Prostate gland (tissue), 2 donors: Measurements from ENCODE around the gene MYL10. TPM values are rescaled to one million over a fixed set of nuclear protein-coding genes. Genes with fewer than 3 reads are reported as not detected.

Experiments used
- DNase-seq: peaks from one replicate; pipeline ENCODE4 v3.0.0-alpha.2; 2019; ENCODE audit warnings: low spot score
- H3K27ac ChIP-seq, 2 donors: fragments of 200-600 bp; sonication (generic); 2 replicates each; pipeline ENCODE4 v1.5.1; 2017 to 2019
- H3K27me3 ChIP-seq: fragments of 200-600 bp; sonication (generic); replicated peaks from 2 replicates; pipeline ENCODE4 v1.5.1; 2019; ENCODE audit not compliant: insufficient read depth
- H3K36me3 ChIP-seq, 2 donors: fragments of 200-600 bp; sonication (generic); 1 replicate in 1 of 2; 2 replicates in 1 of 2; pipeline versions ENCODE4 v1.5.1 to v1.8.1; 2017 to 2019
- H3K4me1 ChIP-seq: fragments of 200-600 bp; sonication (generic); replicated peaks from 2 replicates; pipeline ENCODE4 v1.5.1; 2019
- H3K4me3 ChIP-seq, 2 donors: fragments of 200-600 bp; sonication (generic); 2 replicates each; pipeline ENCODE4 v1.5.1; 2017 to 2019
- H3K9me3 ChIP-seq: fragments of 200-600 bp; sonication (generic); 2 replicates; pipeline ENCODE4 v1.5.1; 2017
- POLR2A ChIP-seq: fragments of 450-650 bp; IDR thresholded peaks from one replicate; pipeline ENCODE4 v1.6.1; 2016; ENCODE audit warnings: antibody characterized with exemption, mild to moderate bottlenecking
- POLR2AphosphoS5 ChIP-seq: sonication (generic); formaldehyde crosslinking; IDR thresholded peaks from one replicate; pipeline ENCODE4 v1.6.1; 2017; ENCODE audit warnings: antibody characterized with exemption
- WGBS: methylation state at CpG from one replicate; pipeline ENCODE4 v1.1.5; 2018; 5-methylcytosine and 5-hydroxymethylcytosine counted together
- intact Hi-C: fragments of 100-400 bp; cut with DNase I; formaldehyde crosslinking; loops from one replicate; pipeline ENCODE4 v1.14.2; 2022
- total RNA-seq, 2 donors: library from RNA; depleted of rRNA; stranded (reverse); fragments of >200 nt; gene quantifications; one replicate each; pipeline ENCODE4 v1.1.0, GENCODE V29; 2016
- TF ChIP-seq, protein P1 (sequence below), 4 experiments: fragments of 200-600 bp in 2 of 4; fragments of 450-650 bp in 2 of 4; sonication (generic) in 2 of 4; IDR thresholded peaks; 1 replicate in 3 of 4; 2 replicates in 1 of 4; pipeline ENCODE4 v1.5.1; 2016 to 2019; ENCODE audit warnings: antibody characterized with exemption in 4 of 4, mild to moderate bottlenecking in 2 of 4, moderate library complexity in 2 of 4

The MYL10 gene
- total RNA-seq, 2 donors from 2014 or later, result not detected

DNA sequence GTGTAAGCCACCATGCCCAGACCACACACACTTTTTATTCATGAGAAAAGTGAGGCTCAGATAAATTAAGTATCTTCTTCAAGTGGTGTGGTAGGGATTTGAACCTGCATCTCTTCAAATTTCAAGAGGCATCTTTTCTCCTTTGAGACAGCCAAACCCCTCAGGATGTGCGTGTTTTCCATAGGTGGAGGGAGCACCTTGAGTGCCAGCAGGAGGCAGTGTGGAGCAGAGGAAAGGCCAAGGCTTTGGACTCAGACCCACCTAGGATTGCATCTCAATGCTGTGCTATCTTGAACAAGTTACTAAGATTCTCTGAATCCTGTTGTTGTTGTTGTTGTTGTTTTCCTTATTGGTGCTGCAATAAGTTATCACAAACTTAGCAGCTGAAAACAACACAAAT lies 40.2 kb upstream of the MYL10 start:
- WGBS, result 100% methylated on average over 1 of the region's 1 CpG
- Histone ChIP-seq H3K27ac (no peak overlapping the region), H3K9me3 (no peaks in the 10 kb centered on the region), H3K4me3 (no peak overlapping the region), H3K27me3 (peaks cover 2% of the 10 kb centered on the region), H3K4me1 (no peaks in the 10 kb centered on the region), H3K36me3 (no peaks in the 10 kb centered on the region)
- no peak for TF ChIP-seq POLR2A
- TF ChIP-seq POLR2AphosphoS5, result no peak
- TF ChIP-seq, protein P1, sequence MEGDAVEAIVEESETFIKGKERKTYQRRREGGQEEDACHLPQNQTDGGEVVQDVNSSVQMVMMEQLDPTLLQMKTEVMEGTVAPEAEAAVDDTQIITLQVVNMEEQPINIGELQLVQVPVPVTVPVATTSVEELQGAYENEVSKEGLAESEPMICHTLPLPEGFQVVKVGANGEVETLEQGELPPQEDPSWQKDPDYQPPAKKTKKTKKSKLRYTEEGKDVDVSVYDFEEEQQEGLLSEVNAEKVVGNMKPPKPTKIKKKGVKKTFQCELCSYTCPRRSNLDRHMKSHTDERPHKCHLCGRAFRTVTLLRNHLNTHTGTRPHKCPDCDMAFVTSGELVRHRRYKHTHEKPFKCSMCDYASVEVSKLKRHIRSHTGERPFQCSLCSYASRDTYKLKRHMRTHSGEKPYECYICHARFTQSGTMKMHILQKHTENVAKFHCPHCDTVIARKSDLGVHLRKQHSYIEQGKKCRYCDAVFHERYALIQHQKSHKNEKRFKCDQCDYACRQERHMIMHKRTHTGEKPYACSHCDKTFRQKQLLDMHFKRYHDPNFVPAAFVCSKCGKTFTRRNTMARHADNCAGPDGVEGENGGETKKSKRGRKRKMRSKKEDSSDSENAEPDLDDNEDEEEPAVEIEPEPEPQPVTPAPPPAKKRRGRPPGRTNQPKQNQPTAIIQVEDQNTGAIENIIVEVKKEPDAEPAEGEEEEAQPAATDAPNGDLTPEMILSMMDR (IDR thresholded peaks at IDR 0.05), result no peak
- intact Hi-C loops, result no loop called here
- DNase-seq, result no peak

DNA sequence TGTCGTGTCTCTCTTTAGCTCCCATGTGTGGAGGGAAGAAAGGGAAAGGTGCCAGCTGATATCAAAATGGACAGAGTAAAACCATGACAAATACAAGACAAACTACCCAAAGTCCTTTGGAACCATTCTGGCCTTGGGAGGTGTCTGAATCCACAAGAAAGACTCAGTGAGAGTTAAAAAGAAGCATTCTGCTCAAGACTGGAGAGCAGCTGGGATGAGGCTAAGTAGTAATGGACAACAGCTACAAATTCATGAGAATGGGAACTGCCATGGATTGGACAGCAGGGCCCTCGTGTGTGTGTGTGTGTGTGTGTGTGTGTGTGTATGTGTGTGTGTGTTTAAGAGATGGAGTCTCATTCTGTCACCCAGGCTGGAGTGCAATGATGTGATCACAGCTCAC lies 39.6 kb upstream of the MYL10 start:
- intact Hi-C loops, result no loop called here

DNA sequence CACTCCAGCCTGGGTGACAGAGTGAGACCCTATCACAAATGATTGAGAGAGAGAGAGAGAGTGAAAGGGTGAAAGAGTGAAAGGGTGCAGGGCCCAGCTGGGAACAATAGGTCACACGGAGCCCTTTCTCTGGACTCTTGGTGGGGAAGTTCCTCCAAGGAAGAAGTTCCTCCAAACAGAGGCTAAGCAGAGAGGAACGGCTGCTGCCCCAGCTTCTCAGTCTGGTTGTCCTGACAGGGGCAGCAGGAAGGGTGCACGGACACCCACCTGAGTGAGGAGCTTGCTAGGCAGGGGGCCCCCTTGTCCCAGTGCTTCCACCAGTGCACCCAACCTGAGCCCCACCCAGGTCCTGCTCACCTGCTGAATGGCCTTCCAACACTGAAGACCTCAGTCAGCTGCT lies 38.8 kb upstream of the MYL10 start:
- intact Hi-C loops, result no loop called here

More for the DNA sequence above, 39.6 kb upstream of the MYL10 start:
- 95% methylated on average over 2 of the region's 2 CpGs for WGBS
- no peak for TF ChIP-seq POLR2AphosphoS5
- TF ChIP-seq, protein P1 (IDR thresholded peaks at IDR 0.05), result no peak
- no peak for TF ChIP-seq POLR2A
- H3K4me1 ChIP-seq, result no peaks in the 10 kb centered on the region
- H3K27me3 ChIP-seq, result peaks cover 2% of the 10 kb centered on the region
- no peak overlapping the region for H3K27ac ChIP-seq
- no peaks in the 10 kb centered on the region for H3K9me3 ChIP-seq
- H3K36me3 ChIP-seq, result no peaks in the 10 kb centered on the region
- no peak overlapping the region for H3K4me3 ChIP-seq
- no peak for DNase-seq

DNA sequence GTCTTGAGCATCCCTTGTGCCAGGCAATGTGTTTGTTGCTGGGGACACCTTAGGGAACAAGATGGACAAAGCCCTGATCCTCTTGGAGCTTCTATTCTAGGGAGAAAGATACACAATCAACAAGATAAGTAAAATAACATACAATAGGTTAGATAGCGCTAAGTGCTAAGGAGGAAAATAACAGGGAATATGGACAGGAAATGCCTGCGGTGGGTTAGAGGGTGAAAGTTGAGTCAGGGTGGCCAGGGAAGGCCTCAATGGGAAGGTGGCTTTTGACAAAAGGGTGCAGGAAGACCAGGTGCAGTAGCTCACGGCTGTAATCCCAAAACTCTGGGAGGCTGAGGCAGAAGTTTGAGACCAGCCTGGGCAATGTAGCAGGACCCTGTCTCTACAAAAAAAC lies 38.3 kb upstream of the MYL10 start:
- Histone ChIP-seq H3K9me3 (no peaks in the 10 kb centered on the region), H3K27ac (no peak overlapping the region), H3K27me3 (peaks cover 2% of the 10 kb centered on the region), H3K36me3 (no peaks in the 10 kb centered on the region), H3K4me1 (no peaks in the 10 kb centered on the region), H3K4me3 (no peak overlapping the region)
- no peak for DNase-seq
- WGBS, result 85% methylated on average over 3 of the region's 3 CpGs
- intact Hi-C loops, result no loop called here
- TF ChIP-seq POLR2AphosphoS5 (no peak), POLR2A (no peak)
- TF ChIP-seq, protein P1 (IDR thresholded peaks at IDR 0.05), result no peak

More for the DNA sequence above, 38.8 kb upstream of the MYL10 start:
- no peak overlapping the region for H3K4me3 ChIP-seq
- no peaks in the 10 kb centered on the region for H3K9me3 ChIP-seq
- no peaks in the 10 kb centered on the region for H3K36me3 ChIP-seq
- TF ChIP-seq POLR2A (no peak), POLR2AphosphoS5 (no peak)
- TF ChIP-seq, protein P1 (IDR thresholded peaks at IDR 0.05), result no peak
- H3K27me3 ChIP-seq, result peaks cover 2% of the 10 kb centered on the region
- H3K4me1 ChIP-seq, result no peaks in the 10 kb centered on the region
- no peak overlapping the region for H3K27ac ChIP-seq
- WGBS, result 51% methylated on average over 3 of the region's 3 CpGs
- DNase-seq, result no peak

DNA sequence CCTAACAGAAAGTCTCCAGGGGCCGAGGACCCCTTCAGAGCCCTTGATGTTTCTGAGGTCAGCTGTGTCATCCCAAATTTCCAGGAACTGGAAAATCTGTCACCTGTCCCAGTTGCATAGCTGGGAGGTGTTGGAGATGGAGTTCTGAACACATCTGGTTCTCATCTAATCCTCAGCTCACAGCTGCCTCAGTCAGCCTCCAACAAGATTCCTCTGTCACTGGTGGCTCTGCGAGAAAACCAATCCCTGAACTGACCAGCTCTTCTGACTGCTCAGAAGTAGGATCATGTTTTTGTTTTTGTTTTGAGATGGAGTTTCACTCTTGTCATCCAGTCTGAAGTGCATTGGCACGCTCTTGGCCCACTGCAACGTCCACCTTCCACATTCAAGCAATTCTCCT lies 37.6 kb upstream of the MYL10 start:
- Histone ChIP-seq H3K9me3 (no peaks in the 10 kb centered on the region), H3K4me1 (no peaks in the 10 kb centered on the region), H3K36me3 (no peaks in the 10 kb centered on the region), H3K27ac (no peak overlapping the region), H3K4me3 (no peak overlapping the region), H3K27me3 (peaks cover 2% of the 10 kb centered on the region)
- no peak for TF ChIP-seq POLR2A
- no peak for TF ChIP-seq POLR2AphosphoS5
- no peak for DNase-seq
- intact Hi-C loops, result no loop called here
- WGBS, result 74% methylated on average over 4 of the region's 4 CpGs
